ENCODE measurements around the gene RPP30. TPM values are rescaled to one million over a fixed set of nuclear protein-coding genes. Genes with fewer than 3 reads are reported as not detected.

The RPP30 gene
- total and polyA plus RNA-seq, 4 donors: 11.2 to 22.6 (median 13.0) TPM

DNA sequence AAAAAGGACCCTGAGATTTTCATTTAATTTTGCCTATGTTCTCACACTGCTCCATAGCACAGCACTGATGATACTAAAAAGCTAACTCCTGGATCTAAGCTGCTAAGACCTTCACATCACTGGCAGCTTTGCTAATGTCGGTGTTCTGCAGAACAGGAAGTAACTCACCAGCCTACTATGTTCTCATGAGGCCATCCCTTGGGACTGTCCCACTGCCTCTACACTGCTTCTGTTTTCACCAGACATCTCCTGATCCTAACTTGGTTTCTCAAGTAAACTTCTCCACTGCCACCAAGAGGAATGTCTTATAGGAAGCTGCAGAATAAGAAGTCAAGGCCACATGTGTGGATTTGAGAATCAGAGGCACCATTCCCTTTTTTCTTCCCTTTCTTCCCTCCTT is 29.0 kb upstream of the RPP30 start:
- no peak for DNase-seq (ENCODE audit: low spot score)
- H3K9ac ChIP-seq (ENCODE audit: low read depth in 1 of 2, low read length in 2 of 2): no peak overlapping the region
- peaks cover 0 to 2% (median 0%) of the 10 kb centered on the region in 4 donors for H3K9me3 ChIP-seq (ENCODE audit: control insufficient read depth in 4 of 4, low read length in 3 of 4)
- H3K27ac ChIP-seq (ENCODE audit: low read depth in 1 of 2, low read length in 2 of 2): no peak overlapping the region
- H3K27me3 ChIP-seq (ENCODE audit: control insufficient read depth in 4 of 4, insufficient read depth in 4 of 4, low read length in 3 of 4): peaks cover 0 to 3% (median under 1%) of the 10 kb centered on the region in 4 donors
- H3K4me3 ChIP-seq (ENCODE audit: low read depth in 1 of 3, low read length in 3 of 3): no peak overlapping the region
- no peaks in the 10 kb centered on the region for H3K4me1 ChIP-seq (ENCODE audit: control insufficient read depth in 4 of 4, insufficient read depth in 4 of 4, low read length in 3 of 4)
- no peaks in the 10 kb centered on the region for H3K36me3 ChIP-seq (ENCODE audit: control insufficient read depth in 4 of 4, insufficient read depth in 3 of 4, low read depth in 1 of 4, low read length in 3 of 4)
- WGBS: 78% methylated on average over 1 of the region's 1 CpG
- TF ChIP-seq GABPA (IDR thresholded peaks at IDR 0.05 in 1 of 2, conservative IDR thresholded peaks at IDR 0.05 in 1 of 2) (no peak), JUND (IDR thresholded peaks at IDR 0.05) (no peak)
- TF ChIP-seq, protein P1, sequence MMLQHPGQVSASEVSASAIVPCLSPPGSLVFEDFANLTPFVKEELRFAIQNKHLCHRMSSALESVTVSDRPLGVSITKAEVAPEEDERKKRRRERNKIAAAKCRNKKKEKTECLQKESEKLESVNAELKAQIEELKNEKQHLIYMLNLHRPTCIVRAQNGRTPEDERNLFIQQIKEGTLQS (IDR thresholded peaks at IDR 0.05): no peak

DNA sequence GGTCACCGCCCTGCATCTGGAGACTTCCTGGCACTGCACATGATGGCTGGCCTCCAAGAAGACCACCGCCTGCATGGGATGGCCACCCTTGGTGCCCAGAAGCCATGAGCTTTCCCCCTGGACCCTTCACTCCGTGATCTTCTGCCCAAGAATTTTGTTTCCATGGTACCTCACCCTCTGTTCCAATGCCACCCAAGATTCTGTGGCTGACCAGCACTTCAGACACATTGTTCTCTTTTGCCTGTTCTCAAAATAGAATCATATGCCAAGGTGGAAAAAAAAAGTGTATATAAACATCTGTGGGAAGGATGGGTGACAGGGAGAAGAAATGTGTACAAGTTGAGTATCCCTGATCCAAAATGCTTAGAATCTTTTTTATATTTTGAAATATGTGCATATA is 26.0 kb upstream of the RPP30 start:
- WGBS: 69% methylated on average over 3 of the region's 3 CpGs
- no peak overlapping the region for H3K4me3 ChIP-seq (ENCODE audit: low read depth in 1 of 3, low read length in 3 of 3)
- TF ChIP-seq MAX (IDR thresholded peaks at IDR 0.05) (no peak), FOXA2 (IDR thresholded peaks at IDR 0.05) (no peak), EGR1 (IDR thresholded peaks at IDR 0.05; ENCODE audit: low read depth in 2 of 2) (no peak), FOXA1 (IDR thresholded peaks at IDR 0.05) (no peak), YY1 (IDR thresholded peaks at IDR 0.05) (no peak), HNF4G (IDR thresholded peaks at IDR 0.05) (no peak), RAD21 (IDR thresholded peaks at IDR 0.05) (no peak), SP1 (IDR thresholded peaks at IDR 0.05) (no peak), REST (IDR thresholded peaks at IDR 0.05) (no peak), JUND (IDR thresholded peaks at IDR 0.05) (no peak), RXRA (IDR thresholded peaks at IDR 0.05) (no peak), ZBTB33 (IDR thresholded peaks at IDR 0.05) (no peak)
- TF ChIP-seq, protein P1 (IDR thresholded peaks at IDR 0.05): no peak
- TF ChIP-seq, protein P2, sequence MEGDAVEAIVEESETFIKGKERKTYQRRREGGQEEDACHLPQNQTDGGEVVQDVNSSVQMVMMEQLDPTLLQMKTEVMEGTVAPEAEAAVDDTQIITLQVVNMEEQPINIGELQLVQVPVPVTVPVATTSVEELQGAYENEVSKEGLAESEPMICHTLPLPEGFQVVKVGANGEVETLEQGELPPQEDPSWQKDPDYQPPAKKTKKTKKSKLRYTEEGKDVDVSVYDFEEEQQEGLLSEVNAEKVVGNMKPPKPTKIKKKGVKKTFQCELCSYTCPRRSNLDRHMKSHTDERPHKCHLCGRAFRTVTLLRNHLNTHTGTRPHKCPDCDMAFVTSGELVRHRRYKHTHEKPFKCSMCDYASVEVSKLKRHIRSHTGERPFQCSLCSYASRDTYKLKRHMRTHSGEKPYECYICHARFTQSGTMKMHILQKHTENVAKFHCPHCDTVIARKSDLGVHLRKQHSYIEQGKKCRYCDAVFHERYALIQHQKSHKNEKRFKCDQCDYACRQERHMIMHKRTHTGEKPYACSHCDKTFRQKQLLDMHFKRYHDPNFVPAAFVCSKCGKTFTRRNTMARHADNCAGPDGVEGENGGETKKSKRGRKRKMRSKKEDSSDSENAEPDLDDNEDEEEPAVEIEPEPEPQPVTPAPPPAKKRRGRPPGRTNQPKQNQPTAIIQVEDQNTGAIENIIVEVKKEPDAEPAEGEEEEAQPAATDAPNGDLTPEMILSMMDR (IDR thresholded peaks at IDR 0.05; ENCODE audit: low read depth, low read length, missing input control): no peak

More for the DNA sequence above, 26.0 kb upstream of the RPP30 start:
- no peak for DNase-seq (ENCODE audit: low spot score)
- H3K36me3 ChIP-seq (ENCODE audit: control insufficient read depth in 4 of 4, insufficient read depth in 3 of 4, low read depth in 1 of 4, low read length in 3 of 4): no peaks in the 10 kb centered on the region
- H3K4me1 ChIP-seq (ENCODE audit: control insufficient read depth in 4 of 4, insufficient read depth in 4 of 4, low read length in 3 of 4): no peaks in the 10 kb centered on the region
- H3K9ac ChIP-seq (ENCODE audit: low read depth in 1 of 2, low read length in 2 of 2): no peak overlapping the region
- peaks cover 0 to 3% (median under 1%) of the 10 kb centered on the region in 4 donors for H3K27me3 ChIP-seq (ENCODE audit: control insufficient read depth in 4 of 4, insufficient read depth in 4 of 4, low read length in 3 of 4)
- peaks cover 0 to 8% (median 3%) of the 10 kb centered on the region in 4 donors for H3K9me3 ChIP-seq (ENCODE audit: control insufficient read depth in 4 of 4, low read length in 3 of 4)
- no peak overlapping the region for H3K27ac ChIP-seq (ENCODE audit: low read depth in 1 of 2, low read length in 2 of 2)

All from liver (tissue), 9 donors.